Measurements from ENCODE around the gene LRRC4C.

GRCh38 chr11:40253166-40253565 is 1206.3 kb downstream of the LRRC4C start:
- TF ChIP-seq POLR2A (IDR thresholded peaks at IDR 0.05) = no peak
- TF ChIP-seq CTCF (IDR thresholded peaks at IDR 0.05) = no peak
